ENCODE results near the gene TTC7B.
A peak's percentile ranks its signal among the peaks of the same experiment; 100 is the strongest.

Gene TTC7B

GRCh38 chr14:90643982-90644670 is 172.1 kb downstream of the TTC7B start:
- no peak for DNase-seq

- no peak for DNase-seq
Measured at GRCh38 chr14:90642244-90642717, 173.9 kb downstream of the TTC7B start.

GRCh38 chr14:90641615-90642243 is 174.5 kb downstream of the TTC7B start:
- DNase-seq, result no peak

GRCh38 chr14:90641168-90641567 is 175.1 kb downstream of the TTC7B start:
- DNase-seq, result no peak

DNA sequence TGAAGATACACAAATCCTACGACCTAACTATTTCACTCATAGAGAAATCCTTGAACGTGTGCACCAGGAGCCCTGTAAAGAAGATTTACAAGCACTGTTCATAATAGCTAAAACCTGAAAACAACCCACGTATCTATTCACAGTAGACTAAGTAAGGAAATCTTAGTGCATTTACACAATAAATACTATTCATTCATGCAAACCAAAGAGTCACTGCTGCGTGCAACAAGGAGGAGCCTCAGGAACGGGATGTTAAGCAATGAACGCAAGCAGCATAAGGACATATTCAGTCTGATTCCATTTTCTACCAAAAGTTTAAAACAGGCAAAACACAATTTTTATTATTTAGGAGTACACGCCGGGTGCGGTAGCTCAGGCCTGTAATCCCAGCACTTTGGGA is 176.6 kb downstream of the TTC7B start:
- DNase-seq, result peak in 2 of 3 donors; percentile 36 to 54

GRCh38 chr14:90632871-90633270 is 183.4 kb downstream of the TTC7B start:
- DNase-seq, result peak; percentile 42 to 54 (median 44)

DNA sequence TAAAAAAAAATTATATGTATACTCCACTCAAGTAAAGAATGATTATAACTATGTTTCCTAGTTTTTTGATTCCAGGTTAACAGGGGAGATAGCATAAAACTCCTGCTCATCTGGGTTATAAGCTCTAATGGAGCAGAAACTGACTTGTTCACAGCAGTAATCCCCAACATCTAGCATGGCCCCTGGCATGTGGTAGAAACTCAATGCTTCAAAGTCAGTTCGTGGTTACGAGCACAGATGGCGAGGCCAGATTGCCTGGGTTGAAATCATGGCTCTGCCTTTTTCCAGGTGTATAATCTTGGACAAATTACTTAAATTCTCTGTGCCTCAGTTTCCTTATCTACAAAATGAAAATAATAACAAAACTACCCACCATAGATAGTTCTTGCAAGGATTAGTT is 183.8 kb downstream of the TTC7B start:
- no peak for DNase-seq

DNA sequence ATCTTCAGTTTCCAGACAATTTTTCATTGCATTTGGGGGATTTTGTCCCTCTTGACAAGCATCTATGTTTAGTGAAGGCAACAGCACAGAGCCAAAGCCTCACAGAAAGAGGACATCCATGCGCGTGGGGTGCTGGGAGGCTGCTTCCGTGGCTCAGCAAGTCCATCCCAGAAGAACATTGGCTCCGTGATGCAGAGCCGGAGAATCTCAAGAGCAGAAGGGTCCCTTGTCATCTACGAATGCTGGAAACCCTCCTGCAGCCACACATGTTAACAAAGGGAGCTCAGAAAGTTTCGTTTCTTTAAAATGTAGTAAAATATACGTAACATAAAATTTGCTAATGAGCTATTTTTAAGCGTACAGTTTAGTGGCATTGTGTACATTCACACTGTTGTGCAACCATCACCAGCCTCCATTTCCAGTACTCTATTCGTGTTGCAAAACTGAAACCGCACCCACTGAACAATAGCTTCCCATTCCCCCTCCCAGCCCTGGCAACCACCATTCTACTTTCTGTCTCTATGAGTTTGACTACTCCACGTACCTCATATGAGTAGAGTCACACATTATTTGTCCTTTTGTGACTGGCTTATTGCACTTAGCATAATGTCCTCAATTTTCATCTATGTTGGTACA is 185.9 kb downstream of the TTC7B start:
- peak; percentile 94 to 96 (median 95) for DNase-seq

DNA sequence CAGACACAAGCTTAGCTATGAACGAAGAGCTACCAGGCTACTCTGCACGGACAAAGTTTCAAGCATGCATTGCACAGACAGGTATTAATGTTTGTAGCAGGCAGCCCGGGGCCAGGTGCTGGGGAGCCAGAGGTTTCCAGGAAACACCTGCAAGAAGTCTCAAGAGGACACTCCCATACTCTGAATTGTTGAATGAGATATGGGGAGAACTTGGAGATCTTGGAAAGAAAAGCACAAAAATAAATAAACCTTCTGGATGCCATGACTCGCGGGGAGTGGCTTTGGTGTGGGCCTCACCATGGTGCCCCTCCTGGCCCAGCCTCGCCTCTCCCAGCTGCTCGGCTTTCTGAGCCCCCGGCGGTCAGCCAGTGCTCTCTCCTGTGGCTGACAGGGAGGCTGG is 186.8 kb downstream of the TTC7B start:
- DNase-seq, result no peak

DNA sequence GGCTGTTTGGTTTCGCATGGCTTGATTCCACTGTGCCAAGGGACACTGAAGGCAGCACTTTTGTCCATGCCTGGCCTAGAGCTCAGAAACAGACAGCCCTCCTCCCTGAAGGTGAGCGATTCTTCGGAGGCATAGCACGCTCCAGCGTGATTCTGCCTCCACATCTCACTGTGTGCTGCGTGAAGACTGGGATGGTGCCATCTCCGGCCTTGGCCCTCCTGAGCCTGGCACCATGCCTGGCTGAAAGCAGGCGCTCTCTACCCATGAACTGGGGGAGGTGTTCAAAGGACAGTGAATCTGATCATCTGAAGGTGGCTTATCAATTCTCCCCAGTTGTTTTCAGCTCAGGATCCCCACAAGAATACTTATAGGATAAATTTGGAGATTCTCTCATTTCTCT is 187.4 kb downstream of the TTC7B start:
- DNase-seq, result no peak

DNA sequence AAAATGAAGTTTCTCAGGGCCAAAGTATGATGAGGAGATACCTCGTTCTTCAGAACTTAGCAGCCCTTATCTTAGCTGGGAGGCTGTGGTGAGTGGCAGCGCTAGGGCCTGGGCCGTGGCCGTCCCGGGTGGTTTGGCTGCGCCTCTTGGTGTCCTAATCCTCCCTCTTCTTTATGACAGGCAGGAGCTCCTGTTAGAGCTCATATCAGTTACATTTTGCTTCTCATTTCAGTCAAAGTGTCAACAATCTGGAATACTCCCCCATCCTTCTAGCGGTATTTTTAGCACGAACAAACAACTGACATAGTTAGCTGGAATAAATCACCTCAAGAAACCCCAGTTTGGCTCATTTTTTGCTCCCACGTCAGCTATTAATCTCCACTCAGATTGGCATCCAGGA is 188.8 kb downstream of the TTC7B start:
- DNase-seq, result no peak

GRCh38 chr14:90626550-90626949 is 189.7 kb downstream of the TTC7B start:
- no peak for DNase-seq

GRCh38 chr14:90625445-90625844 is 190.8 kb downstream of the TTC7B start:
- DNase-seq, result no peak

DNA sequence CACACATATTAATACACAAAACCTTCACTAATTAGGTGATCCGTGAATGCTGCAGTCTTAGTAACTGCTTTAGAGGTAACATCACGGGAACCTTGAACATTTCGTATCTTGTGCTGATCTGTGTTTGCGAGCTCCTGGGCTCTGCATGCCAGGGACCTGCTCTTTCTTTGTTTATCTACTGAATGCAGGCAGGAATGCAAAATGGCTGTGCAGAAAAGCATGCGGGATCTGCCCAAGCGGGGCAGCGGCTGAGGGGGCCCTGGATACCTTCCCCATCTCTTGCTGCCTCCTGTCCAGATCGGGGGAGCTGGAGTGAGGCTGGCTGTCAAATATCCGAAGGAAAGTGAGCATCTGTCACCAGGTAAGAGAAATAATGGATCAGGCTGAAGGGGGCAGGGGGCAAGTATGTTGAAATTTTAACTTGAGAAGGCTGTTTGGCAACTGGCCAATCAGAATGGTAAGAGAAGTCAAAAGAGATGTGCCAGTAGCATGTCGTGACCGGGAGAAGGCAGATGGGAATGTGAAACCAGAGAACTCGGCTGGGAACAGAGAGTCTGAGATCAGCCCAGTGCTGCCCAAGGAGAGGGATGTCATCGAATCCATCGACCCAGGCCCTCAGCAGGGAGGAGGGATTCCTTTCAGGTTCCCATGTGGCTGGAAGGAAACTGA is 191.4 kb downstream of the TTC7B start:
- peak in 1 of 3 donors; percentile 37 for DNase-seq

GRCh38 chr14:90624227-90624626 is 192.0 kb downstream of the TTC7B start:
- DNase-seq, result peak; percentile 88 to 90 (median 89)

DNA sequence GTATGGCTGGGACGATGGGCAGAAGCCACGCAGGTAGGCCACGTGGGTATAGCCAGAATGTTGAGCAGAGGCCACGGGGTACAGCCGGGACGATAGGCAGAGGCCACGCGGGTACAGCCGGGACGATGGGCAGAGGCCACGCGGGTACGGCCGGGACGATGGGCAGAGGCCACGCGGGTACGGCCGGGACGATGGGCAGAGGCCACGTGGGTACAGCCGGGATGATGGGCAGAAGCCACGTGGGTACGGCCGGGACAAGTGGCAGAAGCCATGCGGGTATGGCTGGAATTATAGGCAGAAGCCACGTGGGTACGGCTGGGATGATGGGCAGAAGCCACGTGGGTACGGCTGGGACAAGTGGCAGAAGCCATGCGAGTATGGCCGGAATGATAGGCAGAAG is 195.0 kb downstream of the TTC7B start:
- DNase-seq, result no peak

GRCh38 chr14:90620568-90621077 is 195.6 kb downstream of the TTC7B start:
- DNase-seq, result no peak

DNA sequence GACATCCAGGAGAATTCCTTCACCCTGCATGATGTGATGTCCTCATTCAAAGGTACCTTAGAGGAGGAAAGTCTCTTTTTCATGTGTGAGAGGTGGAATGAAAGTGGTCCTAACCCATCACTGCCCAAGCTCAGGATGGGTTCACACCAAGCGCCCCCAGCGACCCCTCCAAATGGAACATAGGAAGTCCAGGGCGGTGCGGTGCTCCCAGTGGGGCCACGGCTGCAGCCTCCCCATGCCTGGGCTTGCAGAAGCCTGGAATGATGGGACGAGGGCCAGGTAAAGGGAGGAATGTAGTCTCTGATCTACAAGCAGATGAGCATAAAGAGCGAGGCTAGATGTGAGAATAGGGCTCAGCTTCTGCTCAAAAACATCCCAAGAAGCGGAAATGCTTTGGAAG is 196.3 kb downstream of the TTC7B start:
- DNase-seq, result no peak

DNA sequence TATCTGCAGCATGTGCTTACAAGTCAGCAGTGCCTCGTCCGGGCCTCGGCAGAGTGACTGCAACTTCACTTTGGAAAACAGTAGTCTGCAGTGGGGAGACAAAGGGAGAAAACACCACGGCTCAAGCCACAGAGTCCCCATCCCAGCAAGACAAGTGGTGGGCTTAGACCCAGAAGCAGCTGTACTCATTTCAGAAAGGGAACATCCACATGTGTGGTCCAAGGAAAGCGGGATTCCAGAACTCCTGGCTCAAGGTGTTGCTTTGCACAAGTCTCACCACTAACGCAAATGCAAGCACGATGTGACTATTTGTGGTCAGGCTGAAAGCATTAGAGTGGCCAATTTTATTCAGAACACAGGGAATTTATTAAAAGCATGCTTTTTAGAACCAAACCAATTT is 198.3 kb downstream of the TTC7B start:
- no peak for DNase-seq

DNA sequence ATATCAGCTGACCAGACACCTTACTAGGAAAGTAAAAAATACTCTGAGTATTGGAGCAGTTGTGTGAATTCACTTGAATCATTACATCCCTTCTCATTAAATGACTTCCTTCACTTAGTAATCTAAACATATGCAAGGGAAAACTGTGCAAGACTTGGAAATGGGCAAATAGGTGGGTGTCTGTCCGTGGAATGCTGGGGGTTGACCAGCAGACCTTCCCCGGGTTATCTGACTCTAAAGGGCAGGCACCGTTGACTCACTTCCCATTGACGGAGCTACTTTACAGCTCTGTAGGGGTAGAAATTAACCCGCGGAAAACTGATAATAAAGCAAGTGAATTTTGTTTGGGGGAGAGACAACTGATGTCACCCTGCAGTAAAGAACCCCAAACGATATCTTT is 199.3 kb downstream of the TTC7B start:
- no peak for DNase-seq

DNA sequence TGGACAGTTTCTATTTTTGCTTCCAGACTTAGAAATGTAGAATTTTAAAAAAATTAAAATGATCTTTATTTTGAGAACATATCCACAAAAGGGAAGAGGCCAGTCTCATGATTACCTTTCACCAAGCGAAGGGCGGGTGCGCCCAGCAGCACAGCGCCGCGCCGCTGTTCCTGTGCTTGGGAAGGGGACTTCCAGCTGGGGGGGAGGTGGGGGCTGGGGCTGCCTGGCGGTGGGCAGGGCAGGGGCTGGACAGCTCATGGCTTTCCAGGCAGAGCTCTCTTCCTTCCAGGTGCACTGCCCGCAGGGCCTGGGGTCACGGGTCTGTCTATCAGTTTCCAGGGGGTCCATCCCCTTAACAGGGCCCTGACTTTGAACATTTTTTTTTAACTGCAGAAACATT is 199.9 kb downstream of the TTC7B start:
- DNase-seq, result no peak

DNA sequence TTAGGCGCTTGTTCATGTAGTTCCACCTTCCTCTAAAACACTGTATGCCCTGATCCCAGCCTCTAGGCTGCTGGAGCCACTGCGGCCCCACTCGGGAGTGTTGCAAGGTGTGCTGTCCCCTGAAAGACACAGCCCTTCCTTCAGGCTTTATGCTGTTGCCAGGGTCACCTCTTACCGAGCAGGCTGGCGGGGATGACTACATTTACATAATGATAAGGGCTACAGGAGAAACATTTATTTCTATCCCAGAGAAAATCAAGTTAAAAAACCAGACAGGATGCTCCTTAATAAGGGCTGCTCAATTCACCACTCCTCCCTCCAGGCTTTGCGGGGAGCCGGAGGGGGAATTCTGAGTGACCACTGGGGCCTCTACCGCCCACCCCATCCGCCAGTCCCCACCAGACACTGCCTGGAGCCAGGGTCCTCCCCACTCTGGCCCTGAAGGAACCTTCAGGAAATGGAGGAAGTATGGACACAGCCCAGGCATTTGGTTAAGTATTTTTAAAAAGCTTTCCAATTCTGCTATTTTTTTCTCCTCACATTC is 200.6 kb downstream of the TTC7B start:
- no peak for DNase-seq
